Measurements from ENCODE around the gene TUG1.

- no peak for TF ChIP-seq CTCF (IDR thresholded peaks at IDR 0.05)
- TF ChIP-seq EP300 (IDR thresholded peaks at IDR 0.05): no peak
Measured at GRCh38 chr22:30946354-30946753, 22.7 kb upstream of the TUG1 start.
